IMR-90 (cell line): ENCODE data around the gene CEP97. TPM values are rescaled to one million over a fixed set of nuclear protein-coding genes. Genes with fewer than 3 reads are reported as not detected.

Experiments used
- ATAC-seq: fragments of 200-7000 bp; cut with Tn5 transposase; 2 replicates; pipeline ENCODE4 v1.9.1; 2020; ENCODE audit warnings: low read depth, mild to moderate bottlenecking, moderate library complexity
- BruUV-seq: library from RNA; stranded (reverse); fragments of 400-500 nt; replicated peaks from 2 replicates; lab custom pipeline; 2021; lab: Mats Ljungman, UMichigan
- CTCF ChIA-PET: fragments of 300-600 bp; formaldehyde crosslinking; extraction: SDS; loops from one replicate; lab custom pipeline; 2021; ENCODE audit warnings: antibody characterized with exemption; lab: Yijun Ruan, JAX
- POLR2A ChIA-PET: fragments of 300-600 bp; sonication (Branson Sonifier 250); formaldehyde crosslinking; loops from one replicate; lab custom pipeline; 2022; ENCODE audit warnings: antibody characterized with exemption; ENCODE audit not compliant: unreplicated experiment; lab: Charles Lee
- DNase-seq: peaks from one replicate; pipeline ENCODE4 v3.0.0; 2013
- H2AFZ ChIP-seq: replicated peaks from 2 replicates; pipeline ENCODE3; 2013; ENCODE audit warnings: low read length, mild to moderate bottlenecking; ENCODE audit not compliant: poor library complexity
- H2AK5ac ChIP-seq: 2 replicates; pipeline ENCODE4 v1.6.1; 2013; ENCODE audit warnings: low read depth, low read length, inconsistent platforms
- H2AK9ac ChIP-seq: replicated peaks from 2 replicates; pipeline ENCODE3; 2013; ENCODE audit warnings: mild to moderate bottlenecking, low read depth, low read length, moderate library complexity; ENCODE audit not compliant: poor library complexity
- H2BK120ac ChIP-seq: 2 replicates; pipeline ENCODE4 v1.6.1; 2013; ENCODE audit warnings: low read depth, low read length, inconsistent platforms
- H2BK15ac ChIP-seq: 3 replicates; pipeline ENCODE4 v1.6.1; 2013; ENCODE audit warnings: low read depth, low read length, inconsistent platforms
- H2BK20ac ChIP-seq: 2 replicates; pipeline ENCODE4 v1.6.1; 2013; ENCODE audit warnings: low read depth, mild to moderate bottlenecking, inconsistent platforms, low read length, moderate library complexity
- H2BK5ac ChIP-seq: 2 replicates; pipeline ENCODE4 v1.6.1; 2013; ENCODE audit warnings: mild to moderate bottlenecking, low read depth, low read length, inconsistent platforms; ENCODE audit not compliant: poor library complexity, severe bottlenecking
- H3K14ac ChIP-seq: replicated peaks from 2 replicates; pipeline ENCODE4 v1.6.1; 2013; ENCODE audit warnings: low read depth, low read length, inconsistent platforms
- H3K18ac ChIP-seq: 2 replicates; pipeline ENCODE4 v1.6.1; 2013; ENCODE audit warnings: low read depth, low read length, control low read depth
- H3K23ac ChIP-seq: 2 replicates; pipeline ENCODE4 v1.6.1; 2013; ENCODE audit warnings: low read depth, low read length, inconsistent platforms
- H3K27ac ChIP-seq: 2 replicates; pipeline ENCODE4 v1.5.1; 2013; ENCODE audit warnings: mild to moderate bottlenecking, control low read depth, low read length; ENCODE audit not compliant: insufficient read depth
- H3K27me3 ChIP-seq: 2 replicates; pipeline ENCODE4 v1.6.1; 2013; ENCODE audit warnings: low read length; ENCODE audit not compliant: control insufficient read depth, insufficient read depth
- H3K36me3 ChIP-seq: 2 replicates; pipeline ENCODE4 v1.6.1; 2013; ENCODE audit warnings: low read length, mixed read lengths; ENCODE audit not compliant: control insufficient read depth, insufficient read depth
- H3K4ac ChIP-seq: 2 replicates; pipeline ENCODE4 v1.6.1; 2013; ENCODE audit warnings: low read depth, low read length, inconsistent platforms
- H3K4me1 ChIP-seq: 2 replicates; pipeline ENCODE4 v1.6.1; 2013; ENCODE audit warnings: low read length, mixed read lengths; ENCODE audit not compliant: control insufficient read depth, insufficient read depth
- H3K4me2 ChIP-seq: 2 replicates; pipeline ENCODE4 v1.6.1; 2013; ENCODE audit warnings: low read depth, mild to moderate bottlenecking, control low read depth, low read length, moderate library complexity
- H3K4me3 ChIP-seq: 2 replicates; pipeline ENCODE4 v1.5.1; 2013; ENCODE audit warnings: low read depth, mild to moderate bottlenecking, control low read depth, low read length, moderate library complexity; ENCODE audit not compliant: insufficient read depth
- H3K56ac ChIP-seq: 2 replicates; pipeline ENCODE4 v1.6.1; 2013; ENCODE audit warnings: low read length, inconsistent platforms; ENCODE audit not compliant: insufficient read depth; ENCODE audit errors: extremely low read depth
- H3K79me1 ChIP-seq, 2 experiments: 2 replicates each; pipeline ENCODE4 v1.6.1; 2013; ENCODE audit warnings: low read length in 2 of 2, inconsistent platforms in 1 of 2, low read depth in 1 of 2
- H3K9ac ChIP-seq: 2 replicates; pipeline ENCODE4 v1.6.1; 2013; ENCODE audit warnings: low read depth, low read length, control low read depth
- H3K9me1 ChIP-seq: 2 replicates; pipeline ENCODE4 v1.6.1; 2013; ENCODE audit warnings: low read length, inconsistent platforms; ENCODE audit not compliant: insufficient read depth
- H3K9me3 ChIP-seq: 2 replicates; pipeline ENCODE4 v1.6.1; 2013; ENCODE audit warnings: low read length; ENCODE audit not compliant: control insufficient read depth, insufficient read depth
- H4K20me1 ChIP-seq: 2 replicates; pipeline ENCODE4 v1.6.1; 2013; ENCODE audit warnings: low read length, inconsistent platforms; ENCODE audit not compliant: insufficient read depth
- H4K5ac ChIP-seq: 2 replicates; pipeline ENCODE4 v1.6.1; 2013; ENCODE audit warnings: mild to moderate bottlenecking, low read depth, low read length, control low read depth
- H4K8ac ChIP-seq, 2 experiments: 2 replicates each; pipeline ENCODE4 v1.6.1; 2013; ENCODE audit warnings: low read depth in 2 of 2, low read length in 2 of 2, control low read depth in 1 of 2, inconsistent platforms in 1 of 2
- H4K91ac ChIP-seq: 2 replicates; pipeline ENCODE4 v1.6.1; 2013; ENCODE audit warnings: low read depth, low read length, inconsistent platforms; ENCODE audit not compliant: insufficient read depth
- BHLHE40 ChIP-seq: fragments of 150-350 bp; IDR thresholded peaks from 2 replicates; pipeline ENCODE4 v1.6.1; 2016; ENCODE audit warnings: mild to moderate bottlenecking, low read depth, low read length
- CEBPB ChIP-seq: IDR thresholded peaks from 2 replicates; pipeline ENCODE4 v1.6.1; 2012; ENCODE audit warnings: low read depth, low read length, improper control_type of control experiment
- CHD1 ChIP-seq: IDR thresholded peaks from 2 replicates; pipeline ENCODE4 v1.6.1; 2012; ENCODE audit warnings: low read depth, low read length, improper control_type of control experiment
- ELK1 ChIP-seq: fragments of 150-350 bp; IDR thresholded peaks from 2 replicates; pipeline ENCODE4 v1.6.1; 2016; ENCODE audit warnings: low read depth, mild to moderate bottlenecking, low read length, moderate library complexity, borderline replicate concordance
- FOS ChIP-seq: fragments of 150-350 bp; IDR thresholded peaks from 2 replicates; pipeline ENCODE4 v1.6.1; 2016; ENCODE audit warnings: low read depth, low read length
- MAFK ChIP-seq: IDR thresholded peaks from 2 replicates; pipeline ENCODE4 v1.6.1; 2012; ENCODE audit warnings: low read depth, low read length, improper control_type of control experiment
- MAZ ChIP-seq: IDR thresholded peaks from 2 replicates; pipeline ENCODE4 v1.6.1; 2012; ENCODE audit warnings: low read depth, mild to moderate bottlenecking, low read length, improper control_type of control experiment, moderate library complexity, borderline replicate concordance
- MXI1 ChIP-seq: IDR thresholded peaks from 2 replicates; pipeline ENCODE4 v1.6.1; 2012; ENCODE audit warnings: low read depth, mild to moderate bottlenecking, low read length, moderate library complexity, borderline replicate concordance
- NFE2L2 ChIP-seq: fragments of 150-350 bp; IDR thresholded peaks from 2 replicates; pipeline ENCODE4 v1.6.1; 2016; ENCODE audit warnings: low read depth, mild to moderate bottlenecking, low read length
- POLR2A ChIP-seq: IDR thresholded peaks from 2 replicates; pipeline ENCODE4 v1.6.1; 2012; ENCODE audit warnings: mild to moderate bottlenecking, low read depth, low read length
- RAD21 ChIP-seq: IDR thresholded peaks from 2 replicates; pipeline ENCODE4 v1.6.1; 2012; ENCODE audit warnings: low read length, improper control_type of control experiment
- RCOR1 ChIP-seq: IDR thresholded peaks from 2 replicates; pipeline ENCODE4 v1.6.1; 2012; ENCODE audit warnings: mild to moderate bottlenecking, low read length, improper control_type of control experiment; ENCODE audit not compliant: insufficient replicate concordance
- RFX5 ChIP-seq: IDR thresholded peaks from 2 replicates; pipeline ENCODE4 v1.8.0; 2012; ENCODE audit warnings: low read depth, mild to moderate bottlenecking, low read length, moderate library complexity
- SMC3 ChIP-seq: fragments of 150-350 bp; IDR thresholded peaks from 2 replicates; pipeline ENCODE4 v1.6.1; 2016; ENCODE audit warnings: low read depth, mild to moderate bottlenecking, antibody characterized with exemption, low read length, moderate library complexity
- WGBS, 2 experiments: methylation state at CpG; one replicate each; pipeline versions ENCODE4 v1.1.5 to v1.1.7; 2013; ENCODE audit warnings: missing lambda C conversion rate in 2 of 2; ENCODE audit not compliant: insufficient read length in 1 of 2; ENCODE audit errors: extremely low coverage in 2 of 2; 5-methylcytosine and 5-hydroxymethylcytosine counted together
- dilution Hi-C: fragments of 300-500 bp; cut with HindIII; formaldehyde crosslinking; loops from one replicate; pipeline ENCODE4 v1.14.3; 2018; ENCODE audit warnings: low sequenced_read_pairs; ENCODE audit not compliant: unreplicated experiment
- in situ Hi-C: fragments of 300-500 bp; cut with MboI; formaldehyde crosslinking; loops from 3 replicates; pipeline ENCODE4 v1.14.3; 2019; ENCODE audit warnings: low sequenced_read_pairs, inconsistent platforms, mixed read lengths
- intact Hi-C: fragments of 100-400 bp; cut with micrococcal nuclease; formaldehyde crosslinking; loops from 2 replicates; pipeline ENCODE4 v1.10.0; 2022
- polyA plus RNA-seq, 3 experiments: library from polyadenylated mRNA; depleted of rRNA; stranded (reverse); fragments of >200 nt; gene quantifications; 2 replicates each; pipeline ENCODE4 v1.2.3, GENCODE V29; 2012; ENCODE audit warnings: low replicate concordance in 1 of 3
- total RNA-seq: library from RNA; depleted of rRNA; stranded (reverse); fragments of >200 nt; gene quantifications from 2 replicates; pipeline ENCODE4 v1.2.3, GENCODE V29; 2012

CEP97 gene
- total and polyA plus RNA-seq, 2 of the 4 experiments (the other 2 are of a cell fraction) = 2.0 to 21.9 TPM

DNA sequence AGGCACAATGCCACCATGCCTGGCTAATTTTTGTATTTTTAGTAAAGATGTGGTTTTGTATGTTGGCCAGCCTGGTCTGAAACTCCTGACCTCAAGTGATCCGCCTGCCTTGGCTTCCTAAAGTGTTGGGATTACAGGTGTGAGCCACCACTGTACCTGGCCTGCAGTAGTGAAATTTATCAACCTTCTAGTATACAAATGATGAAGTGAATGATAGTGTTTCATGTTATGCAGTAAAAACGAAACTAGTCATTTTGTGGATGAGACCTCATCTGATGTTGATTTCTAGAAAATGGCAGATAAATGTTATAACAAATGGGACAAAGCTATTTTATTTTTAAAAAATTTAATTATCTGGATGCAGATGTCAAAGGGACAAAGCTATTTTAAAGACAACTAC, 87.5 kb downstream of the CEP97 start:
- Histone ChIP-seq H3K56ac (no peak overlapping the region), H2BK5ac (no peak overlapping the region), H3K4me1 (peaks cover 2% of the 10 kb centered on the region; the same call in 1 of the 2 replicates), H3K9me1 (no peaks in the 10 kb centered on the region), H3K23ac (no peak overlapping the region), H3K4me3 (no peak overlapping the region), H3K27ac (no peak overlapping the region), H4K8ac (no peak overlapping the region), H2AK9ac (no peak overlapping the region), H2BK20ac (no peak overlapping the region), H3K18ac (no peak overlapping the region), H3K36me3 (peaks cover 5% of the 10 kb centered on the region; the same call in 1 of the 2 replicates), H3K4ac (no peak overlapping the region), H2AK5ac (no peak overlapping the region), H3K4me2 (no peak overlapping the region), H4K5ac (no peak overlapping the region), H2BK15ac (no peak overlapping the region), H3K14ac (no peak overlapping the region), H2BK120ac (no peak overlapping the region), H4K20me1 (no peaks in the 10 kb centered on the region), H3K79me1 (peaks cover 5 to 7% of the 10 kb centered on the region in 2 experiments; a peak in 3 of 4 replicates), H3K27me3 (no peaks in the 10 kb centered on the region), H4K91ac (no peak overlapping the region), H3K9me3 (no peaks in the 10 kb centered on the region), H3K9ac (no peak overlapping the region), H2AFZ (no peak overlapping the region)
- TF ChIP-seq RCOR1 (no peak), ELK1 (no peak), MAFK (no peak), NFE2L2 (no peak), CEBPB (no peak), BHLHE40 (no peak), RAD21 (no peak), MXI1 (no peak), FOS (no peak), RFX5 (no peak), POLR2A (no peak), CHD1 (no peak), MAZ (no peak), SMC3 (no peak)
- dilution Hi-C loops = no loop called here
- no CpG with 5 or more reads among the region's 2 CpGs for WGBS, 2 experiments
- no TSS peak for BruUV-seq
- DNase-seq = no peak
- ChIA-PET POLR2A (no interaction called here), CTCF (interaction anchor here (2.6 to 2.8 kb wide), 2 partner anchors 413 to 417 kb away, joined by 11 to 15 read pairs; no protein-coding TSS in a partner anchor)
- intact Hi-C loops = loop anchor here (2.0 to 5.0 kb wide), 2 partner anchors 40 to 721 kb away; no protein-coding TSS in a partner anchor
- in situ Hi-C loops = loop anchor here (5.0 kb wide), 1 partner anchor 415 kb away; no protein-coding TSS in a partner anchor
- ATAC-seq = no peak
